DND-41 (cell line): ENCODE data around the gene ZCCHC14.

ENCODE experiments used
- EZH2 ChIP-seq: IDR thresholded peaks from 3 replicates; pipeline ENCODE4 v1.6.1; 2012; ENCODE audit warnings: borderline replicate concordance, low read depth, mild to moderate bottlenecking, moderate library complexity, low read length, inconsistent platforms; ENCODE audit not compliant: severe bottlenecking
- TF ChIP-seq, protein P1 (sequence below): IDR thresholded peaks from 2 replicates; pipeline ENCODE4 v1.5.1; 2012; ENCODE audit warnings: borderline replicate concordance, low read length, moderate library complexity, mild to moderate bottlenecking; ENCODE audit not compliant: poor library complexity, severe bottlenecking; ENCODE audit errors: extremely low read depth

GRCh38 chr16:87383505-87384161, 109.2 kb downstream of the ZCCHC14 start, which contains the start of gene FBXO31:
- TF ChIP-seq, protein P1, sequence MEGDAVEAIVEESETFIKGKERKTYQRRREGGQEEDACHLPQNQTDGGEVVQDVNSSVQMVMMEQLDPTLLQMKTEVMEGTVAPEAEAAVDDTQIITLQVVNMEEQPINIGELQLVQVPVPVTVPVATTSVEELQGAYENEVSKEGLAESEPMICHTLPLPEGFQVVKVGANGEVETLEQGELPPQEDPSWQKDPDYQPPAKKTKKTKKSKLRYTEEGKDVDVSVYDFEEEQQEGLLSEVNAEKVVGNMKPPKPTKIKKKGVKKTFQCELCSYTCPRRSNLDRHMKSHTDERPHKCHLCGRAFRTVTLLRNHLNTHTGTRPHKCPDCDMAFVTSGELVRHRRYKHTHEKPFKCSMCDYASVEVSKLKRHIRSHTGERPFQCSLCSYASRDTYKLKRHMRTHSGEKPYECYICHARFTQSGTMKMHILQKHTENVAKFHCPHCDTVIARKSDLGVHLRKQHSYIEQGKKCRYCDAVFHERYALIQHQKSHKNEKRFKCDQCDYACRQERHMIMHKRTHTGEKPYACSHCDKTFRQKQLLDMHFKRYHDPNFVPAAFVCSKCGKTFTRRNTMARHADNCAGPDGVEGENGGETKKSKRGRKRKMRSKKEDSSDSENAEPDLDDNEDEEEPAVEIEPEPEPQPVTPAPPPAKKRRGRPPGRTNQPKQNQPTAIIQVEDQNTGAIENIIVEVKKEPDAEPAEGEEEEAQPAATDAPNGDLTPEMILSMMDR: no peak
- TF ChIP-seq EZH2: no peak
